Breast epithelium (tissue), 3 donors: ENCODE measurements around the gene CYP26C1.

ENCODE experiments used
- CTCF ChIP-seq, 3 donors: fragments of 450-650 bp; IDR thresholded peaks; one replicate each; pipeline ENCODE4 v1.5.1; 2016 to 2017; ENCODE audit warnings: antibody characterized with exemption in 3 of 3, mild to moderate bottlenecking in 3 of 3, moderate library complexity in 3 of 3
- POLR2A ChIP-seq: fragments of 450-650 bp; IDR thresholded peaks from one replicate; pipeline ENCODE4 v1.6.1; 2016; ENCODE audit warnings: antibody characterized with exemption, mild to moderate bottlenecking, moderate library complexity
- POLR2AphosphoS5 ChIP-seq, 3 donors: sonication (generic); formaldehyde crosslinking; IDR thresholded peaks; one replicate each; pipeline ENCODE4 v1.6.1; 2017; ENCODE audit warnings: antibody characterized with exemption in 3 of 3

- no peak for TF ChIP-seq POLR2A
- TF ChIP-seq POLR2AphosphoS5 (IDR thresholded peaks at IDR 0.05): no peak
- no peak for TF ChIP-seq CTCF (IDR thresholded peaks at IDR 0.05)
These were observed 19.2 kb downstream of the CYP26C1 start for GRCh38 chr10:93079663-93080349.
